Activated T-helper 17 cell treated with anti-CD3 and anti-CD28 coated beads, Interleukin-2, amount 50 U/mL, for 72 hours (primary cell): ENCODE results near the gene FN3KRP. TPM values are rescaled to one million over a fixed set of nuclear protein-coding genes. Genes with fewer than 3 reads are reported as not detected.

ENCODE experiments used
- ATAC-seq: fragments of 150-1000 bp; cut with Tn5 transposase; replicated peaks from 2 replicates; pipeline ENCODE4 v1.10.0; 2021; ENCODE audit warnings: mild to moderate bottlenecking, moderate library complexity
- H3K27ac Mint-ChIP-seq: one replicate; pipeline ENCODE4 v1.8.0; 2022; ENCODE audit warnings: mixed read lengths
- H3K27me3 Mint-ChIP-seq: one replicate; pipeline ENCODE4 v1.8.0; 2022; ENCODE audit warnings: mixed read lengths
- H3K36me3 Mint-ChIP-seq: one replicate; pipeline ENCODE4 v1.8.0; 2022; ENCODE audit warnings: low read depth, mild to moderate bottlenecking, mixed read lengths
- H3K4me1 Mint-ChIP-seq: one replicate; pipeline ENCODE4 v1.8.0; 2022; ENCODE audit warnings: mixed read lengths
- H3K4me3 Mint-ChIP-seq: one replicate; pipeline ENCODE4 v1.8.0; 2022; ENCODE audit warnings: mild to moderate bottlenecking, mixed read lengths
- H3K9me3 Mint-ChIP-seq: one replicate; pipeline ENCODE4 v1.8.0; 2022; ENCODE audit warnings: mixed read lengths
- total RNA-seq, 2 donors: library from RNA; stranded (reverse); gene quantifications; one replicate each; pipeline ENCODE4 v1.2.3, GENCODE V29; 2022

FN3KRP gene
- total RNA-seq, 2 donors from 2014 or later = 45.8 to 47.4 TPM

- no peak for ATAC-seq
- H3K4me1 Mint-ChIP-seq = no peaks in the 10 kb centered on the region
- no peaks in the 10 kb centered on the region for H3K9me3 Mint-ChIP-seq
- no peak overlapping the region for H3K4me3 Mint-ChIP-seq
- H3K27ac Mint-ChIP-seq = no peak overlapping the region
- no peaks in the 10 kb centered on the region for H3K36me3 Mint-ChIP-seq
- H3K27me3 Mint-ChIP-seq = no peaks in the 10 kb centered on the region
Measured at GRCh38 chr17:82710499-82711232, 5.8 kb upstream of the FN3KRP start.

- peaks cover 5% of the 10 kb centered on the region for H3K36me3 Mint-ChIP-seq
- ATAC-seq = no peak
- no peak overlapping the region for H3K4me3 Mint-ChIP-seq
- H3K9me3 Mint-ChIP-seq = no peaks in the 10 kb centered on the region
- H3K27ac Mint-ChIP-seq = no peak overlapping the region
- no peaks in the 10 kb centered on the region for H3K27me3 Mint-ChIP-seq
- H3K4me1 Mint-ChIP-seq = peaks cover 8% of the 10 kb centered on the region
Measured at GRCh38 chr17:82713071-82713723, 3.3 kb upstream of the FN3KRP start.

- no peak for ATAC-seq
- H3K36me3 Mint-ChIP-seq = peaks cover 50% of the 10 kb centered on the region
- H3K27ac Mint-ChIP-seq = no peak overlapping the region
- peaks cover 8% of the 10 kb centered on the region for H3K4me1 Mint-ChIP-seq
- no peaks in the 10 kb centered on the region for H3K27me3 Mint-ChIP-seq
- H3K9me3 Mint-ChIP-seq = no peaks in the 10 kb centered on the region
- H3K4me3 Mint-ChIP-seq = peak overlapping the region; percentile 59
Measured at GRCh38 chr17:82718986-82719685, 2.6 kb downstream of the FN3KRP start.

- no peaks in the 10 kb centered on the region for H3K27me3 Mint-ChIP-seq
- no peaks in the 10 kb centered on the region for H3K9me3 Mint-ChIP-seq
- peaks cover 8% of the 10 kb centered on the region for H3K4me1 Mint-ChIP-seq
- H3K36me3 Mint-ChIP-seq = peaks cover 50% of the 10 kb centered on the region
- ATAC-seq = no peak
- no peak overlapping the region for H3K4me3 Mint-ChIP-seq
- no peak overlapping the region for H3K27ac Mint-ChIP-seq
Measured at GRCh38 chr17:82720204-82720603, 3.7 kb downstream of the FN3KRP start.

- H3K4me3 Mint-ChIP-seq = no peak overlapping the region
- peaks cover 7% of the 10 kb centered on the region for H3K4me1 Mint-ChIP-seq
- H3K9me3 Mint-ChIP-seq = no peaks in the 10 kb centered on the region
- H3K36me3 Mint-ChIP-seq = peaks cover 70% of the 10 kb centered on the region
- no peak for ATAC-seq
- H3K27ac Mint-ChIP-seq = no peak overlapping the region
- H3K27me3 Mint-ChIP-seq = no peaks in the 10 kb centered on the region
Measured at GRCh38 chr17:82722341-82723013, 6.0 kb downstream of the FN3KRP start.

- Mint-ChIP-seq H3K27me3 (no peaks in the 10 kb centered on the region), H3K4me1 (no peaks in the 10 kb centered on the region), H3K27ac (no peak overlapping the region), H3K36me3 (peaks cover 72% of the 10 kb centered on the region), H3K4me3 (no peak overlapping the region), H3K9me3 (no peaks in the 10 kb centered on the region)
- no peak for ATAC-seq
Measured at GRCh38 chr17:82723169-82723807, 6.8 kb downstream of the FN3KRP start.

GRCh38 chr17:82726427-82726826 lies 9.9 kb downstream of the FN3KRP start:
- H3K27me3 Mint-ChIP-seq = no peaks in the 10 kb centered on the region
- H3K4me3 Mint-ChIP-seq = no peak overlapping the region
- no peaks in the 10 kb centered on the region for H3K9me3 Mint-ChIP-seq
- H3K27ac Mint-ChIP-seq = no peak overlapping the region
- H3K36me3 Mint-ChIP-seq = peaks cover 48% of the 10 kb centered on the region
- ATAC-seq = no peak
- no peaks in the 10 kb centered on the region for H3K4me1 Mint-ChIP-seq

- Mint-ChIP-seq H3K27ac (no peak overlapping the region), H3K4me1 (no peaks in the 10 kb centered on the region), H3K4me3 (no peak overlapping the region), H3K27me3 (no peaks in the 10 kb centered on the region), H3K9me3 (peaks cover 7% of the 10 kb centered on the region), H3K36me3 (peaks cover 44% of the 10 kb centered on the region)
- ATAC-seq = no peak
Measured at GRCh38 chr17:82729479-82730260, 13.2 kb downstream of the FN3KRP start.

GRCh38 chr17:82732118-82732743 lies 15.7 kb downstream of the FN3KRP start:
- Mint-ChIP-seq H3K9me3 (peaks cover 7% of the 10 kb centered on the region), H3K27ac (no peak overlapping the region), H3K36me3 (peaks cover 27% of the 10 kb centered on the region), H3K27me3 (no peaks in the 10 kb centered on the region), H3K4me1 (no peaks in the 10 kb centered on the region), H3K4me3 (no peak overlapping the region)
- no peak for ATAC-seq

GRCh38 chr17:82734987-82735866 lies 18.7 kb downstream of the FN3KRP start, which contains the start of gene FN3K:
Gene FN3K (plus strand): TSS chr17:82735615. CDS start chr17:82735637, 22 bp downstream.
- Mint-ChIP-seq H3K27ac (no peak within 1 kb of the TSS), H3K9me3 (peaks cover 7% of the 10 kb centered on the region), H3K4me1 (no peaks in the 10 kb centered on the region), H3K36me3 (peaks cover 13% of the 10 kb centered on the region), H3K27me3 (no peaks in the 10 kb centered on the region), H3K4me3 (peak within 1 kb of the TSS; percentile 38)
- ATAC-seq = peak; percentile 52

- Mint-ChIP-seq H3K27ac (no peak overlapping the region), H3K4me1 (no peaks in the 10 kb centered on the region), H3K36me3 (peaks cover 25% of the 10 kb centered on the region), H3K27me3 (no peaks in the 10 kb centered on the region), H3K4me3 (no peak overlapping the region), H3K9me3 (peaks cover 16% of the 10 kb centered on the region)
- ATAC-seq = no peak
Measured at GRCh38 chr17:82736511-82737185, 20.1 kb downstream of the FN3KRP start.
